ENCODE results near the gene YY1.
"Not testable (repeated sequence)": the region's sequence is repeated elsewhere in the genome, so short reads cannot be mapped to it uniquely, and the experiment has no call there.

YY1 gene

GRCh38 chr14:100238419-100239210 is at the start of gene YY1:
TSS of gene YY1 (plus strand) at chr14:100239144. CDS start at chr14:100239245, 101 bp downstream.
- peak; percentile 98 to 100 for DNase-seq (ENCODE audit: low read depth in 2 of 2)

GRCh38 chr14:100190126-100190525 is 48.8 kb upstream of the YY1 start:
- no peak for DNase-seq (ENCODE audit: low read depth in 2 of 2)

- DNase-seq (ENCODE audit: low read depth in 2 of 2): no peak
These were observed 47.2 kb upstream of the YY1 start for GRCh38 chr14:100191584-100192249.

- no peak for DNase-seq (ENCODE audit: low read depth in 2 of 2)
These were observed 46.7 kb upstream of the YY1 start for GRCh38 chr14:100192250-100192671.

- DNase-seq (ENCODE audit: low read depth in 2 of 2): peak; percentile 99 to 100
These were observed 46.1 kb upstream of the YY1 start for GRCh38 chr14:100192672-100193416.

- DNase-seq (ENCODE audit: low read depth in 2 of 2): no peak
These were observed 45.3 kb upstream of the YY1 start for GRCh38 chr14:100193417-100194357.

GRCh38 chr14:100199240-100199860 is 39.6 kb upstream of the YY1 start:
- no peak for DNase-seq (ENCODE audit: low read depth in 2 of 2)

- DNase-seq (ENCODE audit: low read depth in 2 of 2): no peak
These were observed 38.6 kb upstream of the YY1 start for GRCh38 chr14:100200311-100200710.

GRCh38 chr14:100201701-100202100 is 37.2 kb upstream of the YY1 start:
- no peak for DNase-seq (ENCODE audit: low read depth in 2 of 2)

- no peak for DNase-seq (ENCODE audit: low read depth in 2 of 2)
These were observed 36.2 kb upstream of the YY1 start for GRCh38 chr14:100202712-100203111.

GRCh38 chr14:100203146-100203545 is 35.8 kb upstream of the YY1 start:
- DNase-seq (ENCODE audit: low read depth in 2 of 2): no peak

GRCh38 chr14:100203962-100204834 is 34.7 kb upstream of the YY1 start:
- DNase-seq (ENCODE audit: low read depth in 2 of 2): no peak

GRCh38 chr14:100204835-100205167 is 34.1 kb upstream of the YY1 start:
- DNase-seq (ENCODE audit: low read depth in 2 of 2): not testable (repeated sequence)

GRCh38 chr14:100207588-100207987 is 31.4 kb upstream of the YY1 start:
- not testable (repeated sequence) for DNase-seq (ENCODE audit: low read depth in 2 of 2)

- not testable (repeated sequence) for DNase-seq (ENCODE audit: low read depth in 2 of 2)
These were observed 30.8 kb upstream of the YY1 start for GRCh38 chr14:100208136-100208535.

- DNase-seq (ENCODE audit: low read depth in 2 of 2): no peak
These were observed 27.6 kb upstream of the YY1 start for GRCh38 chr14:100211366-100211765.

- no peak for DNase-seq (ENCODE audit: low read depth in 2 of 2)
These were observed 27.1 kb upstream of the YY1 start for GRCh38 chr14:100211893-100212292.

GRCh38 chr14:100212476-100213333 is 26.2 kb upstream of the YY1 start:
- DNase-seq (ENCODE audit: low read depth in 2 of 2): no peak

GRCh38 chr14:100213587-100213955 is 25.4 kb upstream of the YY1 start:
- no peak for DNase-seq (ENCODE audit: low read depth in 2 of 2)

Data from stimulated activated CD8-positive, alpha-beta memory T cell treated with anti-CD3 and anti-CD28 coated beads, Interleukin-2, amount 100 ng/mL, for 48 hours (primary cell).